HCT116 (cell line): Measurements from ENCODE around the gene IRS1.

ENCODE experiments used
- EZH2 ChIP-seq: fragments of 200-600 bp; sonication (generic); IDR thresholded peaks from 2 replicates; pipeline ENCODE4 v1.6.1; 2017; ENCODE audit warnings: antibody characterized with exemption, mixed run types
- JUND ChIP-seq: IDR thresholded peaks from 2 replicates; pipeline ENCODE4 v1.6.1; 2012
- POLR2A ChIP-seq: IDR thresholded peaks from 2 replicates; pipeline ENCODE4 v1.7.0; 2011; ENCODE audit warnings: borderline replicate concordance; ENCODE audit not compliant: insufficient read depth, insufficient read length; ENCODE audit errors: extremely low read depth
- POLR2AphosphoS5 ChIP-seq: IDR thresholded peaks from 2 replicates; pipeline ENCODE4 v1.6.1; 2011; ENCODE audit warnings: mild to moderate bottlenecking, low read depth, low read length, moderate library complexity
- TCF7L2 ChIP-seq: IDR thresholded peaks from 2 replicates; pipeline ENCODE4 v1.7.0; 2011; ENCODE audit warnings: borderline replicate concordance, inconsistent platforms; ENCODE audit not compliant: insufficient read depth, insufficient read length; ENCODE audit errors: extremely low read depth
- ZNF274 ChIP-seq: fragments of 200-500 bp; sonication (Bioruptor generic); IDR thresholded peaks from 2 replicates; pipeline ENCODE4 v1.6.1; 2014; ENCODE audit warnings: mild to moderate bottlenecking, low read depth, low read length, inconsistent platforms
- TF ChIP-seq, protein P1 (sequence below), 3 experiments: fragments of 200-600 bp in 1 of 3; sonication (generic) in 1 of 3; IDR thresholded peaks in 2 of 3; conservative IDR thresholded peaks in 1 of 3; 2 replicates each; pipeline ENCODE4 v1.5.1; 2012 to 2017; ENCODE audit warnings: low read depth in 2 of 3, low read length in 2 of 3, antibody characterized with exemption in 1 of 3, borderline replicate concordance in 1 of 3, control low read depth in 1 of 3, mild to moderate bottlenecking in 1 of 3, mixed read lengths in 1 of 3, mixed run types in 1 of 3, moderate library complexity in 1 of 3; ENCODE audit not compliant: insufficient read depth in 1 of 3
- TF ChIP-seq, protein P2 (sequence below): IDR thresholded peaks from 2 replicates; pipeline ENCODE4 v1.6.1; 2011; ENCODE audit warnings: mild to moderate bottlenecking, low read length, moderate library complexity; ENCODE audit not compliant: insufficient replicate concordance; ENCODE audit errors: extremely low read depth

DNA sequence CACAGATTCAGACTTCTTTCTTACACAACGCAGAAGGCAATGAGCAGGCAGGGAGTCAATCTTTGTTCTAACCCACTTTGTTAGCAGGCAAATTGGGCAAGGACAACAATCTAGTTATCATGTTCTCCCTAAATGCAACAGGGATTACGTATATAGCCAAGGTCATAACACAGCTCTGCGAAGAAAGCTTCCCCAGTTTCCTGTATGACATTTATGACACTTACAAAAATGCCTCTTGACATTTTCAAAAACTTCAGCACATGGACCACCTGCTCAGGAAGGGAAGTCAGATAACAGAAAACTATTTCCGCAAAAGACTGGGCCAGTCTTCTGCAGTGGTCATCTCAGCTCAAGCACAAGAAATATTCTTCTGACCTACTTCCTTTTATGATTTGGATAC, 106.1 kb downstream of the IRS1 start:
- TF ChIP-seq JUND (no peak), ZNF274 (no peak), POLR2AphosphoS5 (no peak), EZH2 (no peak), POLR2A (no peak), TCF7L2 (peak; percentile 73)
- TF ChIP-seq, protein P1, sequence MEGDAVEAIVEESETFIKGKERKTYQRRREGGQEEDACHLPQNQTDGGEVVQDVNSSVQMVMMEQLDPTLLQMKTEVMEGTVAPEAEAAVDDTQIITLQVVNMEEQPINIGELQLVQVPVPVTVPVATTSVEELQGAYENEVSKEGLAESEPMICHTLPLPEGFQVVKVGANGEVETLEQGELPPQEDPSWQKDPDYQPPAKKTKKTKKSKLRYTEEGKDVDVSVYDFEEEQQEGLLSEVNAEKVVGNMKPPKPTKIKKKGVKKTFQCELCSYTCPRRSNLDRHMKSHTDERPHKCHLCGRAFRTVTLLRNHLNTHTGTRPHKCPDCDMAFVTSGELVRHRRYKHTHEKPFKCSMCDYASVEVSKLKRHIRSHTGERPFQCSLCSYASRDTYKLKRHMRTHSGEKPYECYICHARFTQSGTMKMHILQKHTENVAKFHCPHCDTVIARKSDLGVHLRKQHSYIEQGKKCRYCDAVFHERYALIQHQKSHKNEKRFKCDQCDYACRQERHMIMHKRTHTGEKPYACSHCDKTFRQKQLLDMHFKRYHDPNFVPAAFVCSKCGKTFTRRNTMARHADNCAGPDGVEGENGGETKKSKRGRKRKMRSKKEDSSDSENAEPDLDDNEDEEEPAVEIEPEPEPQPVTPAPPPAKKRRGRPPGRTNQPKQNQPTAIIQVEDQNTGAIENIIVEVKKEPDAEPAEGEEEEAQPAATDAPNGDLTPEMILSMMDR (IDR thresholded peaks at IDR 0.05 in 2 of 3, conservative IDR thresholded peaks at IDR 0.05 in 1 of 3; ENCODE audit: borderline replicate concordance in 1 of 3, insufficient read depth in 1 of 3, low read depth in 2 of 3, low read length in 2 of 3) = no peak
- TF ChIP-seq, protein P2, sequence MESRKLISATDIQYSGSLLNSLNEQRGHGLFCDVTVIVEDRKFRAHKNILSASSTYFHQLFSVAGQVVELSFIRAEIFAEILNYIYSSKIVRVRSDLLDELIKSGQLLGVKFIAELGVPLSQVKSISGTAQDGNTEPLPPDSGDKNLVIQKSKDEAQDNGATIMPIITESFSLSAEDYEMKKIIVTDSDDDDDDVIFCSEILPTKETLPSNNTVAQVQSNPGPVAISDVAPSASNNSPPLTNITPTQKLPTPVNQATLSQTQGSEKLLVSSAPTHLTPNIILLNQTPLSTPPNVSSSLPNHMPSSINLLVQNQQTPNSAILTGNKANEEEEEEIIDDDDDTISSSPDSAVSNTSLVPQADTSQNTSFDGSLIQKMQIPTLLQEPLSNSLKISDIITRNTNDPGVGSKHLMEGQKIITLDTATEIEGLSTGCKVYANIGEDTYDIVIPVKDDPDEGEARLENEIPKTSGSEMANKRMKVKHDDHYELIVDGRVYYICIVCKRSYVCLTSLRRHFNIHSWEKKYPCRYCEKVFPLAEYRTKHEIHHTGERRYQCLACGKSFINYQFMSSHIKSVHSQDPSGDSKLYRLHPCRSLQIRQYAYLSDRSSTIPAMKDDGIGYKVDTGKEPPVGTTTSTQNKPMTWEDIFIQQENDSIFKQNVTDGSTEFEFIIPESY = no peak
